Fibroblast of pulmonary artery (primary cell): Measurements from ENCODE around the gene SOD1.
A peak's percentile ranks its signal among the peaks of the same experiment; 100 is the strongest.
"Not testable (repeated sequence)": the region's sequence is repeated elsewhere in the genome, so short reads cannot be mapped to it uniquely, and the experiment has no call there.

ENCODE experiments used
- DNase-seq: peaks from one replicate; pipeline ENCODE4 v3.0.0-alpha.2; 2010; ENCODE audit warnings: low read depth
- H3K4me3 ChIP-seq: replicated peaks from 2 replicates; pipeline ENCODE4 v1.5.1; 2011; ENCODE audit warnings: low read depth, mild to moderate bottlenecking, control low read depth, low read length, moderate library complexity
- CTCF ChIP-seq: IDR thresholded peaks from 2 replicates; pipeline ENCODE4 v1.5.1; 2011; ENCODE audit warnings: mild to moderate bottlenecking, control low read depth, low read length, inconsistent platforms; ENCODE audit errors: missing control alignments

The SOD1 gene

DNA sequence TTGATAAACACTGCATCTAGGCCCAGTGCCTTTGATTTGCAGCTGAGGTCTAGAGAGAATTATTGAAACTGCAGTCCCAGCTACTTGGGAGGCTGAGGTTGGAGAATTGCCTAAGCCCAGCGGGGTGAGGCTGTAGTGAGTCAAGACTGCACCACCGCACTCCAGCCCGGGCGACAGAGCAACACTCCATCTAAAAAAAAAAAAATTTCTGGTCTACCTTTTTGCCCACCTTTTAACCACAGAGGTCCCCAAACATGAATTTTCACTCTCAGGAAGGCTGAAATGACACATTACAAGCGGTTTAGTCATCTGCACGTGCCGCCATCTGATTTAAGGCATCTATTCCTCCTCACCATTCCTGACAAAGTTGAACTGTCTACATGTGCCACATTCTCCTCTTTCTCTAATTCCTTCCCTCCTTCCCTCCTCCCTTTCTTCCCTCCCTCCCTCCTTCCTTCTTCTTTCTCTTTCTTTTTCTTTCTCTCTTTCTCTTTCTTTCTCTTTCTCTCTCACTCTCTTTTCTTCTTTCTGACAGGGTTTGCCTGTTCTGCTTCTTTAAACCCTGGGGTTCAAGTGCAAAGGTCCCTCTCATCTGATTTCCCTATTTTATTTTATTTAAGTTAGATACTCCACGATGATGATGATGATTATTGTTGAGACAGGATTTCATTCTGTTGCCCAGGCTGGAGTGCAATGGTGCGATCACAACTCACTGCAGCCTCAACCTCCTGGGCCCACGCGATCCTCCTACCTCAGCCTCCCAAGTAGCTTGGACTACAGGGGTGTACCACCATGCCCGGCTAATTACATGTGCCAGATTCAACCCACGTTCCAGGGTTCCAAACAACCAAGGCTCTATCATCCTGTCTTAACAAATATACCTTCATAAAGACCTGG lies 3.0 kb upstream of the SOD1 start:
- no peak for TF ChIP-seq CTCF
- DNase-seq: no peak
- no peak overlapping the region for H3K4me3 ChIP-seq

DNA sequence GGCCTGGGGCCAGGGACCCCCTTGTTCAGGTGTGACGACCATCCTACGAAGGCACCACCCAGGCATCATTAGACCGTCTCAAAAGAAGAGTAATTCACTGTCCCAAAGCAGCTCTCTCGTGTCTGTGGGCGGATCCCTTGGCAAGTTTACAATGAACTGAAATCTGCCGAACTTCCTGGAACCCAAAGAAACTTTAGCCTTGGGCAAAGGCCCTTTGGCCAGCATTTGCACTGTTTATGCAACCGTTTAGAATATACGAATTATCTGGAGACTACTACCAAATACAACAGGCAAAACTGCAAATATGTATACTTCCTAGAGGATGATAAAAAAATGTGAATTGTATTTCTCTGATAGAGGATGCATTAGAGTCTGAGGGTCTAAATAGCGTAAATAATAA lies 1.4 kb upstream of the SOD1 start:
- no peak overlapping the region for H3K4me3 ChIP-seq
- no peak for TF ChIP-seq CTCF
- no peak for DNase-seq

DNA sequence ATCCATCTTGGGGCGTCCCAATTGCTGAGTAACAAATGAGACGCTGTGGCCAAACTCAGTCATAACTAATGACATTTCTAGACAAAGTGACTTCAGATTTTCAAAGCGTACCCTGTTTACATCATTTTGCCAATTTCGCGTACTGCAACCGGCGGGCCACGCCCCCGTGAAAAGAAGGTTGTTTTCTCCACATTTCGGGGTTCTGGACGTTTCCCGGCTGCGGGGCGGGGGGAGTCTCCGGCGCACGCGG lies 282 bp upstream of the SOD1 start:
- TF ChIP-seq CTCF: no peak
- no peak for DNase-seq
- peak overlapping the region; percentile 71 for H3K4me3 ChIP-seq

DNA sequence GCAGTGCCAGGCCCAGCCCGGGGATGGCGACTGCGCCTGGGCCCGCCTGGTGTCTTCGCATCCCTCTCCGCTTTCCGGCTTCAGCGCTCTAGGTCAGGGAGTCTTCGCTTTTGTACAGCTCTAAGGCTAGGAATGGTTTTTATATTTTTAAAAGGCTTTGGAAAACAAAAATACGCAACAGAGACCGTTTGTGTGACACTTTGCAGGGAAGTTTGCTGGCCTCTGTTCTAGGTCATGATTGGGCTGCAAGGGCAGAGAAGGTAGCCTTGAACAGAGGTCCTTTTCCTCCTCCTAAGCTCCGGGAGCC lies 719 bp downstream of the SOD1 start:
- TF ChIP-seq CTCF: no peak
- DNase-seq: peak; percentile 25

DNA sequence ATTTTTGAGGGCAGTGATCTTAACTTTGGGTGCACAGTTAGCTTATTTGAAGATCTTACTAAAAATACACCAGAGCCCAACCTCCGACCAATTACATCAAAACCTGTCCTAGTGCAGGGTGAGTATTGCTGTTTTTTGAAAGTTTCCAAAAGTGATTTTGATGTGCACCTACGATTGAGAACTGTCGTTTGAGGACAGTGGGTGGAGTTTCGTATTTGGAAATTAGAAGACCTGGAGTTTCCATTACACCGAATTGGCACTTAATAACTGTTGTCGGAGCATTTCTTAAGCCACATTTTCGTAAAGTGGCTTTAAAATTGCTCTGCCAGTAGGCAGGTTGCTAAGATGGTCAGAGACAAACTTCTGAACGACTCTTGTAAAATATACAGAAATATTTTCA lies 1.1 kb downstream of the SOD1 start:
- peak overlapping the region; percentile 71 for H3K4me3 ChIP-seq
- no peak for TF ChIP-seq CTCF
- DNase-seq: no peak

More for the DNA sequence above, 719 bp downstream of the SOD1 start:
- H3K4me3 ChIP-seq: peak overlapping the region; percentile 71

- H3K4me3 ChIP-seq: no peak overlapping the region
- no peak for TF ChIP-seq CTCF
These were observed 4.2 kb downstream of the SOD1 start for GRCh38 chr21:31663584-31664249.

DNA sequence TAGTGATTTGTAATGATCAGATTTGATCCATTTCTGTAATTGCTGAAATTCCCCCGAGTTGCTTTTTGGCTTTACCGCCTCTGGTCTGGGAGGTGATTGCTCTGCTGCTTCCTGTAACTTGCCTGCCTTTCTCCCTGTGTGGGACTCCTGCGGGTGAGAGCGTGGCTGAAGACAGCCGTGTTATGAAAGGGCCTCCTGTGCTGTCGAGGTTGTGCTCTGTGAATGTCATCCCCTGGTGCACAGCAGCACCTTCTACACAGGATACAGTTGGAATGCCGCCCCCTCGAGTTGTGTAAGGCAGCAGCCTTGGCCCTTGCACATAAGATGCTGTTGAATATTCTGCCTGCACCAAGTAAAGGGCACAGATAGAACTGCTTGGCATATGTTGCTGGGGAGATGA lies 5.9 kb downstream of the SOD1 start:
- DNase-seq: peak; percentile 35
- H3K4me3 ChIP-seq: no peak overlapping the region
- no peak for TF ChIP-seq CTCF

More at GRCh38 chr21:31663584-31664249, 4.2 kb downstream of the SOD1 start:
- no peak for DNase-seq

- not testable (repeated sequence) for H3K4me3 ChIP-seq, DNase-seq
These were observed 6.4 kb downstream of the SOD1 start for GRCh38 chr21:31665869-31666268.
